GM18870 (cell line): ENCODE measurements around the gene COX10.
"Not testable (repeated sequence)": the region's sequence is repeated elsewhere in the genome, so short reads cannot be mapped to it uniquely, and the experiment has no call there.

Experiments
- ATAC-seq: cut with Tn5 transposase; IDR thresholded peaks from one replicate; pipeline ENCODE4 v1.9.1; 2021; ENCODE audit warnings: moderate library complexity; ENCODE audit not compliant: unreplicated experiment

COX10 gene

DNA sequence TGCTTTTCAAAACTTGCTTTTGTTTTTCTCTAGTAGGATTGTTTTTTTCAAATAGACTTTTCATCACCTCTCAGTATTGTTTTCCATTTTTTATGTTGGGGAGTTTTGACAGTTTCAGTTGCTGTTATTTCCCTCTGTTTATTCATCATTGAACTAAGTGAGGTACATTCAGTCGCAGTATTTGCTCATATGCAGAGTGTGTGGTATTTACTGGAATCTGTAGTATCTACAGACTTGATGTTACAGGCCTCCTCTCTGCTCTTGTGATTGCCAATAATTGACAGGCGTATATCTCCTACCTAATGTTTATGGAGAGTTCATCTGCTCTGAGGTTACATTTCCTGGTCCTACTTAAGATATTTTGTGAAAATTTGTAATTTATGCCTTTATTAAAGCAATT is 49.6 kb downstream of the COX10 start:
- ATAC-seq, result peak; percentile 94

- ATAC-seq, result no peak
These were observed 50.2 kb downstream of the COX10 start for GRCh38 chr17:14119546-14119945.

- ATAC-seq, result no peak
These were observed 52.6 kb downstream of the COX10 start for GRCh38 chr17:14121952-14122351.

DNA sequence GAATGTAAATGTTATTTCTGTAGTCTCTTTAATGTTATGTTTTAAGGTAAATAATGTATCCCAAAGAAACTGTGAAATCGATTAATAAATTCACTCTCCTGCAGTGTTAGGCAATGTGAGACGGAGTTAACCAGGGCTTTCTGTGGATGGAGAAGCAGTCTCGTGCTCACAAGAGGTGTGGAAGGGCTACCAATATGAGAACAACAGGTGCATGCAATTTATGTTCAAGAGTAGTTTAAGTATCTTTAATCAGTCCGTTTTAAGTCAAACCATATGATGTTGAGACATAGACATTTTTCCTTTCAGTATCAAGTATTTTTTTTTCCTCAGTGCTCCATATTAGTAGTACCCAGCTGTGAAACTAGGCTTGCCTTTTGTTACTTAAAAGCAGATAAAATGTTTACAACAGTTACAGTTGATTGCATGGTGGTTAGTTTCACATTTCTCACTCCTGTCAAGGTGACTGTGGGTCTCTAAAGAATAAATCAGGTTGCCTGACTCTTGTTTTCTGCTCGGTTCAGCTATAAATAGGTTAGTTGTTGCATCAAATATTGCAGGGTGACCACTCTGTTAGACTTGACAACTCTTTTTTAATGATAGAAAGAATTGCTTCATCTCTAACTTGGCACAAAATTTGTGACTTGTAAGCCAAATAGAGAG is 54.4 kb downstream of the COX10 start:
- no peak for ATAC-seq

DNA sequence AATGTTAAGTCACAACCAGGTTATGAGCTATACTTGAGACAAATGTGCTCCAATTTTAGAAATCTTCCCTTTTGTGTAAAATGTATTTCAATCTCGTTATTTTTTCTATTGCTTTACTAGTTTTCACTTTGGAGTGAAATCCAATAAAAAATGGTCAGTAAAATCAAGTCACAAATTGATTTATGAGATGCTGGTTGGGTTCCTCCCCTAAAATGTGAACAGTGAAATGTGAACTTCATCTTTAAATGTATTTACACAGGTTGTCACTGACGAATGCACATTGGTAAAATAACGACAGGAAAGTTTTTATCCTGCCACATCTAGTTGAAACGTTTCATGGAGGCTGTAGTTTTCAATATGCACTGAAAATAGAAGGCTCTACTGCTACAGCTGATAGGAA is 55.5 kb downstream of the COX10 start:
- ATAC-seq, result no peak

- ATAC-seq, result no peak
These were observed 56.3 kb downstream of the COX10 start for GRCh38 chr17:14125518-14126137.

GRCh38 chr17:14133104-14133503 is 63.8 kb downstream of the COX10 start:
- ATAC-seq, result no peak

DNA sequence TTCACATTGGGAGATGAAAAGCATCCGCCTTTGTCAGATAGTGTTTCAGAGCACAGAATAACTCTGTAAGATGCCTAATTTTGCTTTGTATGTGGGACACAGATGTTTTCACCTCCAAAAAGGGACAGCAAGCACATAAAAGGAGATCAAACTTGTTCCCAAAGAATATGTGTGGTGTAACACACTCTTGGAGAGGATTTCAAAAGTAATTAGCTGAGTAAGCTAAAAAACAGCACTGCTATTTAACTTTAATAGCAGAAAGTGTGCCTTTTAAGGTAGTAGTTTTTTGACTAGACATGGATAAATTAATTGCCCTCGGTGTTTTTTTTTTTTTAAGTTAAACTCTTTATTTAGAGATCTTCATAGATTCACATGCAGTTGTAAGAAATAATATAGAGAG is 65.2 kb downstream of the COX10 start:
- no peak for ATAC-seq

DNA sequence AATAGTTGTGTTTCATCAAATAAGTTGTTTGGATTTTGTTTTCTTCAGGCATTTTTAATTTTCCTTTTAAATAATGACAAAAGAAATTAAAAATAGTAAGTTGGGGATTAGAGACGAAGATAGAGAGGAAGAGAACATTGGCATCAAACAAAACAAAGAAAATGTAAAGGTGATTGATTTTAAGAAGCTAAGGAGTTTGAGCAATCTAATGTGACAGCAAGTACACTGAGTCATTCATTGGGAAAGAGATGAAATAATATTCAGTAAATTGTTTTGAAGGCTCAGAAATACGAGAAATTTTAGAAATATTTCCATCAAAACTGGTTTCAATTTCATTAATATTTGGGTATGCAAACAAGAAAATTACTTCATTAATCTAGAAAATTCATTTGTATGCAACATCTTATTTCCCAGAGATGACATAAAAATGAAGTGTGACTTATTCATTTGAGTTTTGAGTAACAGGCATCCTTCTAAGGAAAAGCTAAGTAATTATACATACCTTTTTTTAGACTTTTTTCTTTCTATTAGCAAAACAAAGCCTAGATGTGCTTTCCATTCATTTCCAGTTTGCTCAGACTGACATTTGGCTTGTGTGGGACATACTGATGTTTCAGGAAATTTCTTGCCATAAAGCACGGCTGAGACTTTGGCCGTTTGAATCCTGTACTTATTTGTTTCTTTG is 66.7 kb downstream of the COX10 start:
- no peak for ATAC-seq

- no peak for ATAC-seq
These were observed 69.3 kb downstream of the COX10 start for GRCh38 chr17:14138649-14139048.

DNA sequence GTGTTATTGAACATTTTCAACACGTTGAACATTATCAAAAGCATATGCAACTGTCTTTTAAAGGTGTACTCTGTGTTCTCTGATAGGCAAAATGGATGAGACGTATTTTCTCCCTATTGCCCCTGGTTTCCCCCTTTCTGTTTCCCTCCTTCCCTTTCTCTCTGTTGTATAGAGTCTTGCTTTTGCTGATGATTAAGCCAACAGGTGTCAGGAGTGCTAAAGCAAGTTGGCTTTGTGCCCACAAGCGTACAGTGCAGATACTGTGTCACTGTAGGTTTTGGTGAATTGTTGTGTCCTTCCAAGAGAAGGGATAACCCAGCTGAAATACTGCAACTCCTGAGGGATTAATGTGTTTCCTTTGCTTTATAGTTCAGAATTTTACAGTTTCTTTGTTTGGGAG is 74.4 kb downstream of the COX10 start:
- ATAC-seq, result no peak

GRCh38 chr17:14144508-14144907 is 75.2 kb downstream of the COX10 start:
- ATAC-seq, result no peak

DNA sequence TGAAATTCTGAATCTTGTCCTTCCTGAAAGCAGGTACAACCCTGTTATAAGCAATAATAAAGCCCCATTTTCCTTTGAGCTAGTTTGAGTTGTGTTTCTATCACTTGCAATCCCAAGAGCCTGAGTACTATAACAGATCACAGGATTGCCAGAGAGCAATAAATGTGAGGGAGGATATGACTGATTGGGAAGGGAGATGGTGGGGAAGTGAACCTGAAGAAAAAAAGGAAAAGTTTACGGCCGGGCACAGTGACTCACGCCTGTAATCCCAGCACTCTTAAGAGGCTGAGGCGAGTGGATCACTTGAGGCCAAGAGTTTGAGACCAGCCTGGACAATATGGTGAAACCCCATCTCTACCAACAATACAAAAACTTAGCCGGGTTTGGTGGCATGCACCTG is 80.4 kb downstream of the COX10 start:
- ATAC-seq, result no peak

DNA sequence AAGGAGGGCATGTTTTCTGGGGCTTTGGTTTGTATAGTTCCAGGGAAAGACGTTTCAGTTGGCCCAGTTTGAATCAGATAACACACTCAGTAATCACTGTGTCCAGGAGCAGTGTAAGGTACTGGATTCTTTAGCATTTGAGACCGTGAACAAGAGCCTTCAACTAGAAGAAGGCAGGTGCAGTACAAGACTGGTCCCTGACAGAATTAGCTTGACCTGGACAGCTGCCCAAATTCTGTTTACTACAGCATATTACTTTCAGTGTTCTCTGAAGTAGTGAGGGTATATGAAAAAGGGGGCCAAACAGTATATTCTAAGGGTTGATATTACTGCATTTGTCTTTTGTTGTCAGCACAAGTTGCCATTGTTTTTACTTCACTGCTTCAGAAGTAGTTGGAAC is 81.3 kb downstream of the COX10 start:
- ATAC-seq, result no peak

- ATAC-seq, result no peak
These were observed 83.4 kb downstream of the COX10 start for GRCh38 chr17:14152721-14153120.

DNA sequence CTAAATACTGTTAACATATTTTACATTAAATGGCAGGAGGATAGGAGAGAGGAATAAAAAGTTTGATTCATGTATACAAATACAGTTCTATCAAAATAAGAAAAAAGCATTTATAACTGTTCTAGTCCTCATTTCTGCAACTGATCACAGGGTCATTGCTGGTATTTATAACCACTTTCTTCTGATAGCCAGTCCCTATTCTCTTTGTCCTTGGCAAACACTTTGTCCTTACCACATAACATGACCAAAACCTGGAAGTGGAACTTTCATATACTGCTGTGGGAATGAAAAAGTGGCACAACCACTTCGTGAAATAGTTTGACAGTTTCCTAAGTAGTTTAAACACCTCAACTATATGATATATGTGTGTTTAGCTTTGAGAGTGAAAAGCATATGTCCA is 84.1 kb downstream of the COX10 start:
- ATAC-seq, result no peak

GRCh38 chr17:14156689-14157088 is 87.4 kb downstream of the COX10 start:
- no peak for ATAC-seq

DNA sequence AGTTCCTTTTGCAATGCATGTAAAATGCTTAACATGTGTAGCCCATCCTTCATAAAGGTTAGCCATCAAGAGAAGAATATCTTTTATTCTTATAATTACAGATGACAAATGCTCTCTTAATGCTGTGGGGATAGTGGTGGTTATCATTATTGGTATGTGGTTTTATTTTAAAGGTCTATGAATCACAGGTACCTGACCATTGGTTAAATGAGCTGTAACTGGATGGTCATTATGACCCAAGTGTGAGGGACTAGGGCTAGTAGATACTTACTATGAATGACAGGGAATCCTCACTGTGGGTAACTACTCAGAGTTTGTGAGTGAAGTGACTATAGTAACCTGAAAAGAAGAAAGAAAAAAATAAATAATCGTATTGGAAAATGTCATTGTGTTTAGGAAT is 88.5 kb downstream of the COX10 start:
- ATAC-seq, result no peak

DNA sequence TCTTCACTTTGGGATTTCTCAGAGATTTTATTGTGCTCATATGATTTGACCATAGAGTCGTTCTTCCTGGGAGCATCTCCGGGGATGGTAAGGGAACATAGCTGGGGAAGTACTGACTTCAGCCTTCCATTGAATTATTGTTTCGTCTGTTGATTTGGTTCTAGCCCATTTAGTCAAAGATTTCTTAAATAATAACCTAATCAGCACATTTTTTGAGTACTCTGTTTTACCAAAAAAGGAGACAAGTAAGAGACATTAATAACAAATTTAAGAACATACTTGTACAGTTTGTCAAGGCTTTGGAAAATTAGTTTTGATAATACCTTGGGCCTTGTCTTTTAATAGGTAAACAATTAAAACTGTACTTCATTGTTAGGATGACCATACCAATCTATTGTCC is 89.4 kb downstream of the COX10 start:
- ATAC-seq, result no peak

GRCh38 chr17:14161419-14161818 is 92.1 kb downstream of the COX10 start:
- no peak for ATAC-seq

DNA sequence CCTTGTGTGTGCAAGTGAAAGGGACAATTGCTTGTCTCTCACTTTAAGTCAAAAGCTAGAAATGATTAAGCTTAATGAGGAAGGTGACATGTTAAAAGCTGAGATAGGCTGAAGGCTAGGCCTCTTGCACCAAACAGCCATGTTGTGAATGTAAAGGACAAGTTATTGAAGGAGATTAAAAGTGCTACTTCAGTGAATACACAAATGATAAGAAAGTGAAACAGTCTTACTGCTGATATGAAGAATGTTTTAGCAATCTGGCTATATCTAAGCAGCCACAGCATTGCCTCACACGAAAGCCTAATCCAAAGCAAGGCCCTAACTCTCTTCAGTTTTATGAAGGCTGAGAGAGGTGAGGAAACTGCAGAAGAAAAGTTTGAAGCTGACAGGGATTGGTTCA is 96.3 kb downstream of the COX10 start:
- ATAC-seq, result no peak

GRCh38 chr17:14167831-14168230 is 98.5 kb downstream of the COX10 start:
- not testable (repeated sequence) for ATAC-seq
